Measurements from ENCODE around the gene MAPT.

MAPT gene

GRCh38 chr17:45973099-45973780 is 78.9 kb downstream of the MAPT start:
- no peak for DNase-seq (ENCODE audit: low spot score)

DNA sequence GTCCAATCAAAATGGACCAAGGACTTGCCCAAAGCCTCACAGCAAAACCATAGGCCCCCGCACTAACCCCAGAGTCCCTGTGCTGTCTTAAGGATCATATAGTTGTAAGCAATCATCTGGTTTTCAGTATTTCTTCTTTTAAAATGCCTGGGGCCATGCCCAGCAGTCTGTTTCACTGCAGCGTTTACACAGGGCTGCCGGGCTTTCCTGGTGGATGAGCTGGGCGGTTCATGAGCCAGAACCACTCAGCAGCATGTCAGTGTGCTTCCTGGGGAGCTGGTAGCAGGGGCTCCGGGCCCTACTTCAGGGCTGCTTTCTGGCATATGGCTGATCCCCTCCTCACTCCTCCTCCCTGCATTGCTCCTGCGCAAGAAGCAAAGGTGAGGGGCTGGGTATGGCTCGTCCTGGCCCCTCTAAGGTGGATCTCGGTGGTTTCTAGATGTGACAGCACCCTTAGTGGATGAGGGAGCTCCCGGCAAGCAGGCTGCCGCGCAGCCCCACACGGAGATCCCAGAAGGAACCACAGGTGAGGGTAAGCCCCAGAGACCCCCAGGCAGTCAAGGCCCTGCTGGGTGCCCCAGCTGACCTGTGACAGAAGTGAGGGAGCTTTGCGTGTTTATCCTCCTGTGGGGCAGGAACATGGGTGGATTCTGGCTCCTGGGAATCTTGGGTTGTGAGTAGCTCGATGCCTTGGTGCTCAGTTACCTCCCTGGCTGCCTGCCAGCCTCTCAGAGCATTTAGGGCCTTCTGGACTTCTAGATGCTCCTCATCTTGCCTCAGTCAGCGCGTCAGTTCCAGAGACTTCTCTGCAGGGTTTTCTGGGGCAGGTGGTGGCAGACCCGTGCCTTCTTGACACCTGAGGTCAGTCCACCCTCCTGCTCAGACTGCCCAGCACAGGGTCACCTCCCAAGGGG is 79.8 kb downstream of the MAPT start:
- no peak for DNase-seq (ENCODE audit: low spot score)

DNA sequence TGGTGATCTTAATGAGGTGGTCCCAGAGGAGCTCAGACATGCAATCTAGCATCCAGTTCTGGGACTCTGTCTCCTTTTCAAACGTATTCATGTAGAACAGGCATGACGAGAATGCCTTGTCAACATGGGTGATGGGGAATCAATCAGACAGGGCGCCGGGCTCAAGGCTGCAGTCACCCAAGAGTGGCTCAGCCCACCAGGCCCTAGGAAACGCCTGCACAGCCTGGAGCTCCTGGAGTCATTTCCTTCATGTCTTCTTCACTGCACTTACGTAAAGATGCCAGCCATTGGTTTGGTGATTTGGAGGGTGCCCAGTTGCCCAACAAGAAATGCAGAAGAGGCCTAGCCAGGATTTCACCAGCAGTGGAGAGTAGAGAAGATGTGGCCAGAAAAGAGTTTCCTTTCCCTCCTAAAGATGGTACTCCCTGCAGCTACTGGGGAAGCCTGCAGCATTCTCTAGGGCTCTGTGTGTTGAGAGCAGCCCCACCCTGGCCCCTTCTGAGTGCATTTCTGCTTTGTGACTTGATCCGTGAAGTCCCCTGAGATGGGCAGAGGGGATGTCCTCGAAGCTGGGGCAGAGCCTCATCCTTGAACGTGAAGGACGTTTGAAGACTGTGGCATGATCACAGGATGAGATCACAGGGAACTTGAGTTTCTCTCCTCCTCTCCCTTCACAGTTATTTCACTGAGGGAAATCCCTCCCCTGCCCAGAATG is 80.7 kb downstream of the MAPT start:
- DNase-seq (ENCODE audit: low spot score): no peak

DNA sequence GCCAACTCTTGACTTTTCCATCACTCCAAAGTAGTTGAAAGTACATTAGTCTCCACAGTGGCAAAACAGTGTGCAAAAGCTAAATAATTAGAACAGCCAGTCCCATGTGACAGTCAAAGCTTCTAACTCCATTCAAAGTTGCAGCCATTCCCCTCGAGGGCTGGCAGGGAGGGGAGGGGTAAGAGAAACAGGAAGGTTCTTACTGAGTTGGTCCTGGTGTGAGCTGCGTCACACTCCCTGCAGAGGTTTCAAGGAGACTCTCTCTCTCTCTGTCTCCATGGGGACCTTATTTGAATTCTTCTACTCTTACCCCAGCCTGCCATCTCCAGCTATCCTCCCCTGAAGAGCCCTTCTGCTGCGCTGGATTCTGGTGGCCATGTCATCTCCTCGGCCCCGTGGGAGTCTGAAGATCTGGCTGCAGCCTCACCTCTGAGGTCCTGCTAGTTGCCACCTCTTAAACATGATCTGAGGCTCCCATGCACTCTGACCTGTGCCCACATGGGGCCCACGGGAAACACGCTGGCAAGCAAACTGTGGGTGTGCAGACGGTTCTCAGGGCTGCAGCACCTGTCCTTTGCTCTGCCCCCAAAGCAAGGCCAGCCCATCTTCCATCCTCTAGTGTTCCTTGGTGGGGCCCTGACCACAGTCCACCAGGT is 81.4 kb downstream of the MAPT start:
- no peak for DNase-seq (ENCODE audit: low spot score)

GRCh38 chr17:45976391-45976754 is 82.0 kb downstream of the MAPT start:
- no peak for DNase-seq (ENCODE audit: low spot score)

DNA sequence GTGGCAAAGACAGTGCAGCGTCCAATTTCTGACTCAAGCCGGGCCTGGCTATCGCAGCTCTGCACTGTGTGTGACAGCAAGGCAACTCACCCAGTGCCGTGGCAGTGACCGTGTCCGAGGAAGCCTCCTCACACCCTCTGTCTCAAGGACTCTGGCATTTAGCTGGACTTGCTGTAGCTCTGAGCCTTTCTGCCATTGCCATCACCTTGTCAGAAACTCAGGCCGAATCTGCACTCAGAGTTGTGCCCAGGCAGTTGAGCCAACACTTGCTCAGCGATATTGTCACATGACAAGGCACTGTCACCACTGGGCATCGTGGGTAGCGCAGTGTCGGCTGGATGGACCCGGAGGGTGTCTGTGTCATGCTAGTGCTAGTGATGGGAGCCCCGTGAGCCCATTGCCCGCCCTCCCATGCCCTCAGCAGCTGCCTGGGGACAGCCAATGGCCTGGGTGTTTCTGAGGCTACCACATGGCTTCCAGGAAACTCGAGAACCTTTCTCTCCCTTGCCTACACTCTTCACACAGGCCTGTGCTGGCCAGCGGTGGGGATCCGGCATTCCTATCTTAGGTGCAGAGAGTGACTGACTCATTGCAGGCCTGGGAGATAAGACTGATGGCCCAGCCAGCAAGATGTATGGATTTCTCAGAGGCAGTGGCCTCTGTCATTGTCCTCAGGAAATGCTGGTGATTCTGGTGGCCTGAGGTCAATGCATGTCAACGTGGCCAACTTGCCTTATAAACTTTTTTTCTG is 82.6 kb downstream of the MAPT start:
- no peak for DNase-seq (ENCODE audit: low spot score)

- no peak for DNase-seq (ENCODE audit: low spot score)
Observed at GRCh38 chr17:45977506-45977824, 83.1 kb downstream of the MAPT start.

DNA sequence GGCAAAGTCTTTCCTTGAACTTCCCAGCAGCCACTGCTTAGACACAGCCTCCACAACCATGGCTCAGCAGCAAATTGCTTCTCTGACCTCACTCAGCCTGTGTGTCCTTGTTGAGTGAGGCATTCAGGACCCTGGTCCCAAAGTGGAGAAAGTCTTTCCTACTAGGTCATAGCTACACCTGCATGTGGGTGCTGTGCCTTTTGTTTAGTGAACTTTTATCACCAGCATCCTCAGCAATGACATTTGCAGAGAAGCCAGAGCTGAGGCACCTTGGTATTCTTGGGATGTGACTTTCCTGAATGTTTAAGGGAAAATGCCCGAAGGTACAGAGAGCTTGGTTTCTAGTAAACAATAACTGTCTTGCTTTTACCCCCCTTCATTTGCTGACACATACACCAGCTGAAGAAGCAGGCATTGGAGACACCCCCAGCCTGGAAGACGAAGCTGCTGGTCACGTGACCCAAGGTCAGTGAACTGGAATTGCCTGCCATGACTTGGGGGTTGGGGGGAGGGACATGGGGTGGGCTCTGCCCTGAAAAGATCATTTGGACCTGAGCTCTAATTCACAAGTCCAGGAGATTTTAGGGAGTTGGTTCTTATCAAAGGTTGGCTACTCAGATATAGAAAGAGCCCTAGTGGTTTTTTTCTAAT is 83.7 kb downstream of the MAPT start:
- DNase-seq (ENCODE audit: low spot score): no peak

DNA sequence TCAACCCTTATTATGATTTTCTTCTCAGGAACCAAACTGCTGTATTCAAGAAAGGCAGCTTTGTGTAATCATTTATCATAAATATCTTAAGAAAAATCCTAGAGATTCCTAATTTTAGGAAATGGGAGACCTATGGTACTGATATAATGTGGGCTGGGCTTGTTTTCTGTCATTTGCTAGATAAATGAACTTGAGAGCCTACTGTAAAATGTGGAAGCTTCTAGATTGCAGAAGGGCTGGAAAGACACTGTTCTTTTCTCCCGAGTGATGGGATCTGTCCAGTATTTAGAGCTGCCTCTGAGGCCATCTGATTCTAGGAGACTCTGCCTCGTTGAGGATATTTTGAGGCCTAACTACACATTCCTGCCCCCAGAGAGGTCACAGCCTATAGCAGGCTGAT is 84.8 kb downstream of the MAPT start:
- no peak for DNase-seq (ENCODE audit: low spot score)

DNA sequence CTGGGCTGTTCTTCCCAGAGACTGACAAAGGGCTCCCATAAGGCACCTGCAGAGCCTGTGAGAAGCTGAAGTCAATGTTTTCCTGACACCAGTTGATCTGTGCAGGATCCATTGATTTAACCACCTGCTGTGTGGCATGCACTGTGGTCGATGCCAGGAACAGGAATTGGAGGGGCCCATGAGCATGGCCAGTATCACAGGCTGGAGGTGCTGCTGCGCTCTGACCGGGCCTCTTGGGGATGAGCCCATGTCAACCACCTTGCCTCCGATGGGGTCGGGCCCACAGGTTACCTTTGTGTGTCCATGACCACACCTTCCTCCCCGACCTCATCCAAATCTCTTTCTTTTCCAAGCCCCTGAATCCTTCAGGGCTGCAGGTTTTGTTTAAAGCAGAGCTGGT is 86.5 kb downstream of the MAPT start:
- no peak for DNase-seq (ENCODE audit: low spot score)

DNA sequence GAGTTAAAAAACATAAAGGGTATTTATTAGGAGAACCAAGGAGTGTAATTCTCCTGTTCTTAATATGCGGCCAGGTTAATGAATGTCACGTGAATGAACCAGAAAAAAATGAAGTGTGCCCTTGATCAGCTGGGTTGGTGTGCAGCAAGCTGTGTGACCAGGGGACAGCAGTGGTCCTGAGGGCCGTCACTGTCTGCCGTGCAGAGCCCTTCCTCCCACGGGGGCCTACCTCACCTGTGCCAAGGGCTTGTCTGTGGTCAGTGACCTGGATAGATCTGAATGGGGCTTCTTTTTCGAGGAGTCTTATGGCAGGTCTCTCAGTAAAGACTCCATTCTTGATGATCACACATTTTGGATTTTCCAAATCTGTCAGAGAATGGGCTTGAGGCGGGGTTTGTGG is 87.0 kb downstream of the MAPT start:
- DNase-seq (ENCODE audit: low spot score): no peak

DNA sequence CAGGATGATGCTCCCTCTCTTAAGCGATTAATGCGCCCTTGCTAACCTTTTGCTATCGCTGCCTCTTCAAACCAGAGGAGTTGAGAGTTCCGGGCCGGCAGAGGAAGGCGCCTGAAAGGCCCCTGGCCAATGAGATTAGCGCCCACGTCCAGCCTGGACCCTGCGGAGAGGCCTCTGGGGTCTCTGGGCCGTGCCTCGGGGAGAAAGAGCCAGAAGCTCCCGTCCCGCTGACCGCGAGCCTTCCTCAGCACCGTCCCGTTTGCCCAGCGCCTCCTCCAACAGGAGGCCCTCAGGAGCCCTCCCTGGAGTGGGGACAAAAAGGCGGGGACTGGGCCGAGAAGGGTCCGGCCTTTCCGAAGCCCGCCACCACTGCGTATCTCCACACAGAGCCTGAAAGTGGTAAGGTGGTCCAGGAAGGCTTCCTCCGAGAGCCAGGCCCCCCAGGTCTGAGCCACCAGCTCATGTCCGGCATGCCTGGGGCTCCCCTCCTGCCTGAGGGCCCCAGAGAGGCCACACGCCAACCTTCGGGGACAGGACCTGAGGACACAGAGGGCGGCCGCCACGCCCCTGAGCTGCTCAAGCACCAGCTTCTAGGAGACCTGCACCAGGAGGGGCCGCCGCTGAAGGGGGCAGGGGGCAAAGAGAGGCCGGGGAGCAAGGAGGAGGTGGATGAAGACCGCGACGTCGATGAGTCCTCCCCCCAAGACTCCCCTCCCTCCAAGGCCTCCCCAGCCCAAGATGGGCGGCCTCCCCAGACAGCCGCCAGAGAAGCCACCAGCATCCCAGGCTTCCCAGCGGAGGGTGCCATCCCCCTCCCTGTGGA is 88.6 kb downstream of the MAPT start:
- no peak for DNase-seq (ENCODE audit: low spot score)

GRCh38 chr17:45983614-45984310 is 89.4 kb downstream of the MAPT start:
- DNase-seq (ENCODE audit: low spot score): no peak

GRCh38 chr17:45984368-45984767 is 90.0 kb downstream of the MAPT start:
- no peak for DNase-seq (ENCODE audit: low spot score)

DNA sequence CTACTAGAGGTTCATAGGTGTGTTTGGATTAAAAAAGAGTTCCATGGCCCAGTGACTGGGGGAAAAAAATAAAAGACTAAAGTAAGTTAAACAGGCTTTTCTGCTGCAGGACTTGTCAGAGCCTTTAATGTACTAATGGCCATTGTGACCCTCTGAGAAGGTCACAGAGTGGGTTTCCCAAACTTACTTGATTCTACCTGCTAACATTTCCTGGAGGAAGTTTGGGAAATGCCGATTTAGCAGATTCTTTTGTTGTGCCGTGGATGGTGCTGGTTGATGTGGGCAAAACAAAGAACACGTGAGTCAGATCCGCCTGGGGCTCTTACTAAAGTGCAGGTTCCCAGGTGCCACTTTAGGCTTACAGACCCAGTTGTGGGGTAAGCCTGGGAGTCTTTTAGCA is 91.1 kb downstream of the MAPT start:
- DNase-seq (ENCODE audit: low spot score): no peak

- DNase-seq (ENCODE audit: low spot score): no peak
Observed at GRCh38 chr17:45986056-45986455, 91.7 kb downstream of the MAPT start.

GRCh38 chr17:45987706-45988105 is 93.4 kb downstream of the MAPT start:
- no peak for DNase-seq (ENCODE audit: low spot score)

DNA sequence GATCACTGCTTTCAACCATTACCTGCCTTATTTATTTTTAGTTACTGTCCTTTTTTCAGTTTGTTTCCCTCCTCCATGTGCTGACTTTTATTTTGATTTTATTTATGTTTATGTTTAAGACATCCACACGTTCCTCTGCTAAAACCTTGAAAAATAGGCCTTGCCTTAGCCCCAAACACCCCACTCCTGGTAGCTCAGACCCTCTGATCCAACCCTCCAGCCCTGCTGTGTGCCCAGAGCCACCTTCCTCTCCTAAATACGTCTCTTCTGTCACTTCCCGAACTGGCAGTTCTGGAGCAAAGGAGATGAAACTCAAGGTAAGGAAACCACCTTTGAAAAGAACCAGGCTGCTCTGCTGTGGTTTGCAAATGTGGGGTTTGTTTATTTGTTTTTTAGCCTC is 95.4 kb downstream of the MAPT start:
- DNase-seq (ENCODE audit: low spot score): no peak

DNA sequence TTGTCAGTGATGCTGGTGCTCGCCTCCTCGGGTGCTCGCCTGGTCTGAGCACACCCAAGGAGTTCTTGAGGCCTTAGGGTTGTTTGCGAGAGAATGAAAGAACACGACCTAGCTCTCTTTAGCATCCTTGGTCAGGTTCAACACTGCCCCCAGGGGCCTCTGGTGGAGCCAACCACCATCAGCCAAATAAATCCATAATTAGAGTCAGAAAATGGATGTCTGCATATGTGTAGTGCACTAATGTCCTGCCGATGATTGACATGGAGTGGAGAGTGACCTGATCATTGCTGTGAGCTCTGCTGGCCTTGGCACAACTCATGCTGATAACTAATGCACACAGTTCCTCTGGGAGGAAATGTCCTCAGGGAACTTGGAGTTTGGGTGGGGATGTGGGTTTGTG is 96.5 kb downstream of the MAPT start:
- DNase-seq (ENCODE audit: low spot score): no peak

GRCh38 chr17:45991341-45991740 is 97.0 kb downstream of the MAPT start:
- DNase-seq (ENCODE audit: low spot score): no peak

Measured in HuH-7 (cell line).